ENCODE measurements around the gene MRPS14. TPM values are rescaled to one million over a fixed set of nuclear protein-coding genes. Genes with fewer than 3 reads are reported as not detected.

The MRPS14 gene
- polyA plus RNA-seq, 1 of the 3 experiments (the other 2 are of a cell fraction), result 18.2 TPM

DNA sequence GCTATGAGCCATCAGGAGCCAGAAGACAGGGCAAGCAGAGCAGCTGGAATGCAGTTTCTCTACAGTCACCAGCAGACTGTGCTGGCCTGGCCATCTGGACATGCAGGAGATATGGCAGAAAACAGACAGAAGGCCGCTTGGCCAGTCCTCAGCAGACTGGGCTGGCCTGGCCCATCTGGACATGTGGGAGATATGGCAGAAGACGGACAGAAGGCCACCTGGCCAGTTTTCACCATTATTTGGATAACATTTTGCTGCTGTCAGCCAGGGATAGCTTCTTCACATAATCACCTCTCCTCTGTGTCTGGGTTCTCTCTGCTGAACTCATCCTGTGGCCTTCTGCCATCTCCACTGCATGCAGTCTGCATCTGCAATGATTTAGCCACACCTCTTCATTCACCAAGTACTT lies 48.5 kb downstream of the MRPS14 start (continued):
- TF ChIP-seq, protein P1, sequence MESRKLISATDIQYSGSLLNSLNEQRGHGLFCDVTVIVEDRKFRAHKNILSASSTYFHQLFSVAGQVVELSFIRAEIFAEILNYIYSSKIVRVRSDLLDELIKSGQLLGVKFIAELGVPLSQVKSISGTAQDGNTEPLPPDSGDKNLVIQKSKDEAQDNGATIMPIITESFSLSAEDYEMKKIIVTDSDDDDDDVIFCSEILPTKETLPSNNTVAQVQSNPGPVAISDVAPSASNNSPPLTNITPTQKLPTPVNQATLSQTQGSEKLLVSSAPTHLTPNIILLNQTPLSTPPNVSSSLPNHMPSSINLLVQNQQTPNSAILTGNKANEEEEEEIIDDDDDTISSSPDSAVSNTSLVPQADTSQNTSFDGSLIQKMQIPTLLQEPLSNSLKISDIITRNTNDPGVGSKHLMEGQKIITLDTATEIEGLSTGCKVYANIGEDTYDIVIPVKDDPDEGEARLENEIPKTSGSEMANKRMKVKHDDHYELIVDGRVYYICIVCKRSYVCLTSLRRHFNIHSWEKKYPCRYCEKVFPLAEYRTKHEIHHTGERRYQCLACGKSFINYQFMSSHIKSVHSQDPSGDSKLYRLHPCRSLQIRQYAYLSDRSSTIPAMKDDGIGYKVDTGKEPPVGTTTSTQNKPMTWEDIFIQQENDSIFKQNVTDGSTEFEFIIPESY (IDR thresholded peaks at IDR 0.05; ENCODE audit: borderline replicate concordance, low read depth), result no peak
- TF ChIP-seq YY1 (IDR thresholded peaks at IDR 0.05; ENCODE audit: low read depth) (no peak), FOSL2 (IDR thresholded peaks at IDR 0.05; ENCODE audit: borderline replicate concordance, low read depth) (no peak), SIN3A (IDR thresholded peaks at IDR 0.05; ENCODE audit: borderline replicate concordance, low read depth, low read length) (no peak)
- TF ChIP-seq, protein P2, sequence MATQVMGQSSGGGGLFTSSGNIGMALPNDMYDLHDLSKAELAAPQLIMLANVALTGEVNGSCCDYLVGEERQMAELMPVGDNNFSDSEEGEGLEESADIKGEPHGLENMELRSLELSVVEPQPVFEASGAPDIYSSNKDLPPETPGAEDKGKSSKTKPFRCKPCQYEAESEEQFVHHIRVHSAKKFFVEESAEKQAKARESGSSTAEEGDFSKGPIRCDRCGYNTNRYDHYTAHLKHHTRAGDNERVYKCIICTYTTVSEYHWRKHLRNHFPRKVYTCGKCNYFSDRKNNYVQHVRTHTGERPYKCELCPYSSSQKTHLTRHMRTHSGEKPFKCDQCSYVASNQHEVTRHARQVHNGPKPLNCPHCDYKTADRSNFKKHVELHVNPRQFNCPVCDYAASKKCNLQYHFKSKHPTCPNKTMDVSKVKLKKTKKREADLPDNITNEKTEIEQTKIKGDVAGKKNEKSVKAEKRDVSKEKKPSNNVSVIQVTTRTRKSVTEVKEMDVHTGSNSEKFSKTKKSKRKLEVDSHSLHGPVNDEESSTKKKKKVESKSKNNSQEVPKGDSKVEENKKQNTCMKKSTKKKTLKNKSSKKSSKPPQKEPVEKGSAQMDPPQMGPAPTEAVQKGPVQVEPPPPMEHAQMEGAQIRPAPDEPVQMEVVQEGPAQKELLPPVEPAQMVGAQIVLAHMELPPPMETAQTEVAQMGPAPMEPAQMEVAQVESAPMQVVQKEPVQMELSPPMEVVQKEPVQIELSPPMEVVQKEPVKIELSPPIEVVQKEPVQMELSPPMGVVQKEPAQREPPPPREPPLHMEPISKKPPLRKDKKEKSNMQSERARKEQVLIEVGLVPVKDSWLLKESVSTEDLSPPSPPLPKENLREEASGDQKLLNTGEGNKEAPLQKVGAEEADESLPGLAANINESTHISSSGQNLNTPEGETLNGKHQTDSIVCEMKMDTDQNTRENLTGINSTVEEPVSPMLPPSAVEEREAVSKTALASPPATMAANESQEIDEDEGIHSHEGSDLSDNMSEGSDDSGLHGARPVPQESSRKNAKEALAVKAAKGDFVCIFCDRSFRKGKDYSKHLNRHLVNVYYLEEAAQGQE (IDR thresholded peaks at IDR 0.05; ENCODE audit: low read depth, low read length), result no peak

DNA sequence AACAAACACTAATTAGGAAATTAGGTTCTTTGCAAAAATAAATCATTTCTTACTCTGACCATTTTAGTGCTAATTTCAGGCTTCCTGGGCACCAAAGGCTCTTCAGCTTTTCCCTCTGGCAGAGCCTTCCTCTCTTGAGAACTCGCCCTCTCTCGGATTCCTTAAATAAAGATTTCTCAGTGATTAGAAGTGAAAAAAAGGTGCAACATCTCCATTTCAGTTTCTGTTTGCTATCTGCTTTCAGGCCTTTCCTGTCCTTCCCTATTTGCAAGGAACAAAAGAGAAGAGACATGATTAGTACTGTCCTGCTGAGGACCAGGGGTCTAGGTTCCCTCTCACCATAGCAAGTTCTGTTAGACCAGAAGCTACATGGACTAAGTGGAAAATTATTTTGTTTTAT lies 51.3 kb downstream of the MRPS14 start:
- Histone ChIP-seq H3K36me3 (replicated peaks in 1 of 2; ENCODE audit: control insufficient read depth in 1 of 2, insufficient read depth in 2 of 2, low read length in 1 of 2) (no peaks in the 10 kb centered on the region), H4K20me1 (ENCODE audit: insufficient read depth) (no peaks in the 10 kb centered on the region), H3K9ac (no peak overlapping the region), H3K9me3 (no peaks in the 10 kb centered on the region), H3F3A (replicated peaks; ENCODE audit: insufficient read depth) (no peaks in the 10 kb centered on the region), H3K4me1 (ENCODE audit: control insufficient read depth in 1 of 2, insufficient read depth in 2 of 2, low read depth in 1 of 2, low read length in 1 of 2) (peaks cover 6 to 13% of the 10 kb centered on the region in 2 experiments; a peak in 3 of 4 replicates), H3K9me2 (no peaks in the 10 kb centered on the region), H3K27me3 (ENCODE audit: insufficient read depth) (no peaks in the 10 kb centered on the region), H3K79me2 (ENCODE audit: insufficient read depth) (no peaks in the 10 kb centered on the region), H2AFZ (ENCODE audit: low read depth) (no peak overlapping the region; the same call in 1 of the 2 replicates), H3K27ac (ENCODE audit: low read depth in 2 of 2, low read length in 1 of 2) (no peak overlapping the region), H3K4me3 (ENCODE audit: low read depth in 2 of 2, low read length in 1 of 2) (no peak overlapping the region), H3K4me2 (no peak overlapping the region)
- ChIA-PET CTCF (interaction anchor here (1.2 to 2.4 kb wide), 4 partner anchors 11 to 203 kb away, joined by 3 to 10 read pairs (median 4); no protein-coding TSS in a partner anchor), POLR2A (no interaction called here)
- 95% methylated on average over 2 of the region's 2 CpGs for WGBS (ENCODE audit: low lambda C conversion rate)
- no peak for DNase-seq
- no peak for TF ChIP-seq MEF2A (IDR thresholded peaks at IDR 0.05; ENCODE audit: borderline replicate concordance, low read depth)
- TF ChIP-seq EP300 (IDR thresholded peaks at IDR 0.05; ENCODE audit: borderline replicate concordance in 1 of 2, low read depth in 1 of 2, low read length in 1 of 2), result no peak
- TF ChIP-seq, protein P3, sequence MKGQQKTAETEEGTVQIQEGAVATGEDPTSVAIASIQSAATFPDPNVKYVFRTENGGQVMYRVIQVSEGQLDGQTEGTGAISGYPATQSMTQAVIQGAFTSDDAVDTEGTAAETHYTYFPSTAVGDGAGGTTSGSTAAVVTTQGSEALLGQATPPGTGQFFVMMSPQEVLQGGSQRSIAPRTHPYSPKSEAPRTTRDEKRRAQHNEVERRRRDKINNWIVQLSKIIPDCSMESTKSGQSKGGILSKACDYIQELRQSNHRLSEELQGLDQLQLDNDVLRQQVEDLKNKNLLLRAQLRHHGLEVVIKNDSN (IDR thresholded peaks at IDR 0.05; ENCODE audit: borderline replicate concordance, low read depth), result no peak
- TF ChIP-seq, protein P1 (IDR thresholded peaks at IDR 0.05; ENCODE audit: borderline replicate concordance, low read depth), result no peak
